HCEC 1CT (cell line): ENCODE measurements around the gene FHOD3.
"Not testable (repeated sequence)": the region's sequence is repeated elsewhere in the genome, so short reads cannot be mapped to it uniquely, and the experiment has no call there.

Experiments used
- DNase-seq: peaks from one replicate; pipeline ENCODE4 v3.0.0-alpha.2; 2017

The FHOD3 gene

GRCh38 chr18:36814994-36815393, 517.5 kb downstream of the FHOD3 start:
- DNase-seq, result no peak

DNA sequence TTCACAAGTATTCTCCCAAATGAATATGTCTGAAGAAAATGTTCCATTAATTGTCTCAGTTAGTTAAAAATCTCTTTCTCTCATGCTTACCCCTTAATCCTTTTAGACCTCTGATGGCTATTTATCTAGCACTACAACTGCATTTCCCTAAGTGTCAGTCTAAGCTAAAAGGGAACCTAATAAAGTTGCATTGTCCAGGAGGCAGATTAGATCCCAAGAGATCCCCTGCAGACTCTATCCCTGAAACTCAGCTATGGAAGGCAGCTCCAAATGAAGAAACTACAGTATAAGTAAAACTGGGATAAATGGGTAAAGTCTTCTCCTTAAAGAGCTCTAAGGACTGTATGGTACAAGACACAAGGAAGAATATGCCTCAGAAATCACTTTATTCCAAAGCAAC, 518.6 kb downstream of the FHOD3 start:
- not testable (repeated sequence) for DNase-seq

GRCh38 chr18:36817039-36817438, 519.5 kb downstream of the FHOD3 start:
- DNase-seq, result no peak

DNA sequence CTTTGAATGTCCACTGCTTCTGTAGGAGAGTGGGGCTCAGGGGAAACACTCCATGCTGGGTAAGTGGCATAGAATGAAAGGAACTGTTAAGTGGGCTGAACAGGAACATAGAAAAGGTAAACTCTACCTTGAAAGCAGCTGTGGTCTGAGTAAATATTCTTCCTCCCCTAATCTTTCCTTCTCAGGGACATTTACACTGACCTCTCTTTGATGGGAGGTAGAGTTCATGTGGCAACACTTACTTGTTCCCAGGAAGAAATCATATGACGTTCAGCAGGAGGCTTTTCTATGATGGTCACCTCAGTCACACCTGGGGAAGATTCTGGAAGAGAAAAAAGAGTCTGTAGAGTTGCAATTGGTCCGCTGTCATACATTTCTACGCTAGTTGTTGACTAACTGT, 521.1 kb downstream of the FHOD3 start:
- DNase-seq, result no peak

GRCh38 chr18:36819621-36820020, 522.1 kb downstream of the FHOD3 start:
- DNase-seq, result no peak

GRCh38 chr18:36821681-36822080, 524.2 kb downstream of the FHOD3 start:
- no peak for DNase-seq

DNA sequence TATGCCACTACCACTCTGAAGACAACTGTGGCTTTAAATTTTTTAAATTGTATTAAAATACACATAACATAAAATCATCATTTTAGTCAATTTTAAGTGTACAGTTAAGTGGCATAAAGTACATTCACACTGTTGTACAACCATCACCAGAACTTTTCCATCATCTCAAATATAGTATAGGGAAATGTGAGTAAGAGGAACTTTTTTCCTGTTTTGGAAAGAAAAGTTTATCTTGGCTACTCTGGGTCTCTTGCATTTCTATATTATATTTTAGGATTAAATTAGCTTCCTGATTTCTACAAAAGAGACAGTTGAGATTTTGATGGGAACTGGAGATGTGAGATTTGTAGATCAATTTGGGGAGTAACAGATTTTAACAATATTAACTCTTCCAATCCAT, 528.0 kb downstream of the FHOD3 start:
- DNase-seq, result no peak

- no peak for DNase-seq
These were observed 529.0 kb downstream of the FHOD3 start for GRCh38 chr18:36826556-36826955.

DNA sequence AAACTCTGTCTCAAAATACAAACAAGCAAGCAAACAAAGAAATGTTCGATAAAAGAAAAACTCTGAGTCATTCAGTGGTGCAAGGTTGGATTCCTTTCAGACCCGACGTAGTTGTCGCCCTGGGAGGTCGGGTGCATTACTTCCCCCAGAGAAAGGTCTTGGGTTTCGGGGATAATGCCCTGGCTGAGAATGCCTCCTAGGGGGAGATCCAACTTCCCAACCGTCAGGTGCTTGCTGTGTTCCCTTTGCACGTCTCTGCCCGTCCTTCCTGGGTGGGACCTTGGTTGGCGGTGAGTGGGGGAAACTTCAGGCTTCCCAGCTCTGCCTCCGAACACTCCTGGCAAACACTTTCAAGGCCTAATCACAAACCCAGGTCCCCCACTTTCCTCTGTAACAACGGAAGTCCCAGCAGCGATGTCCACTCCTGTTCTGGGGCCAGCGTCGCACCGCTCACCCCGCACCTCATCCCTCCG, 530.7 kb downstream of the FHOD3 start:
- peak; percentile 44 for DNase-seq

DNA sequence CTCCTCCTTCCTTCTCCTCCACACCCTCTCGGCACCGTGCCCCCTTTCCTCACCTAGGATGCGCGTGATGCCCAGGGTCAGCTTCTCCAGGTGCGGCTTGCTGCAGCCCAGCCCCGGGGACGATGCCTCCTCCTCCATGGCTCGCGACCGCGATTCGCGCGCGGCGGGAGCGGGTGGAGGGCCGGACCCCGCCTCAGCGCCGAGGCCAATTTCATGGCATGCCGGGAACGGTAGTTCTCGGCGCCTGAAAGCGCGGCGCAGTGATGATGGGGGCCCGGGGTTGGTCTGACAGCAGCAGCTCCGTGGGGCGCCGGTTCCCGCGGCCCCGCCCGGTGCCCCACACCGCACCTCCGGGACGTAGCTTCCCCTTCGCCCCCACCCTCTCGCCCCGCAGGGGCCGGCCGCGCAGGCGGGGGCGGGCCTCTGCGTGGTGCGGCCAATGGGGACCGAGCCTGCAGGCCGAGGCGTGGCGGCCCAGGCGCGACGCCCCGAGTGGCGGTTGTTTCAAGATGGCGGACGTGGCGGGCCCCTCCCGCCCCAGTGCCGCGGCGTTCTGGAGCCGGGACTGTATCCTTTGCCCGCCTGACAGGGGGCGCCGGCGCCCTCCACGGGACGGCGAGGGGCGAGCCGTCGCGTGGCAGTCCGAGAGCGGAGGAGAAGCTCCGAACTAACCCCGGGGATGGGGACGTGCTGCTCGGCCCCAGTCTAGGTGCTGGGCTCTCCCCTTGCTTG, 531.3 kb downstream of the FHOD3 start, which contains the start of the genes KIAA1328 and TPGS2:
TSS of gene KIAA1328 (plus strand) at position 498 of the 732 bp plus-strand sequence. CDS start at position 510, 12 bp downstream.
TSS of gene TPGS2 (minus strand) at position 373 of the 732 bp plus-strand sequence. CDS start at position 138, 235 bp downstream.
- DNase-seq, result peak; percentile 87
